ENCODE results near the gene C6orf52. TPM values are rescaled to one million over a fixed set of nuclear protein-coding genes. Genes with fewer than 3 reads are reported as not detected.
"Not testable (repeated sequence)": the region's sequence is repeated elsewhere in the genome, so short reads cannot be mapped to it uniquely, and the experiment has no call there.

Gene C6orf52
- total RNA-seq, 2 donors from 2014 or later: 2.4 to 4.0 TPM

- ATAC-seq (no peak), DNase-seq (ENCODE audit: low spot score) (no peak)
- Mint-ChIP-seq H3K36me3 (no peaks in the 10 kb centered on the region), H3K9me3 (no peaks in the 10 kb centered on the region), H3K4me3 (no peak overlapping the region), H3K27ac (no peak overlapping the region), H3K4me1 (ENCODE audit: low read depth in 2 of 2) (peaks cover 44 to 47% of the 10 kb centered on the region in 2 donors), H3K27me3 (no peaks in the 10 kb centered on the region)
Measured at GRCh38 chr6:10686901-10687300, 7.5 kb downstream of the C6orf52 start.

GRCh38 chr6:10685092-10685915 lies 9.1 kb downstream of the C6orf52 start:
- peaks cover 4% of the 10 kb centered on the region for H3K36me3 Mint-ChIP-seq
- no peaks in the 10 kb centered on the region for H3K9me3 Mint-ChIP-seq
- no peak for DNase-seq (ENCODE audit: low spot score)
- no peaks in the 10 kb centered on the region for H3K27me3 Mint-ChIP-seq
- ATAC-seq: peak in 1 of 2 donors; percentile 66
- peak overlapping the region; percentile 80 to 97 for H3K27ac Mint-ChIP-seq
- H3K4me1 Mint-ChIP-seq (ENCODE audit: low read depth in 2 of 2): peaks cover 42 to 51% of the 10 kb centered on the region in 2 donors
- peak overlapping the region; percentile 76 for H3K4me3 Mint-ChIP-seq

GRCh38 chr6:10684618-10685017 lies 9.8 kb downstream of the C6orf52 start:
- Mint-ChIP-seq H3K36me3 (peaks cover 4% of the 10 kb centered on the region), H3K4me3 (peak overlapping the region; percentile 76), H3K4me1 (ENCODE audit: low read depth in 2 of 2) (peaks cover 44 to 53% of the 10 kb centered on the region in 2 donors), H3K9me3 (no peaks in the 10 kb centered on the region), H3K27me3 (no peaks in the 10 kb centered on the region), H3K27ac (peak overlapping the region; percentile 80 to 97)
- ATAC-seq: peak in 1 of 2 donors; percentile 12
- no peak for DNase-seq (ENCODE audit: low spot score)

GRCh38 chr6:10682355-10682988 lies 11.9 kb downstream of the C6orf52 start:
- Mint-ChIP-seq H3K36me3 (peaks cover 4% of the 10 kb centered on the region), H3K27me3 (no peaks in the 10 kb centered on the region), H3K4me3 (peak overlapping the region; percentile 36), H3K4me1 (ENCODE audit: low read depth in 2 of 2) (peaks cover 43 to 56% of the 10 kb centered on the region in 2 donors), H3K27ac (peak overlapping the region; percentile 80 to 97), H3K9me3 (no peaks in the 10 kb centered on the region)
- DNase-seq (ENCODE audit: low spot score) (no peak), ATAC-seq (no peak)

GRCh38 chr6:10681795-10682194 lies 12.6 kb downstream of the C6orf52 start:
- H3K36me3 Mint-ChIP-seq: peaks cover 4% of the 10 kb centered on the region
- H3K4me3 Mint-ChIP-seq: no peak overlapping the region
- peaks cover 3 to 4% of the 10 kb centered on the region in 2 donors for H3K27me3 Mint-ChIP-seq
- H3K4me1 Mint-ChIP-seq (ENCODE audit: low read depth in 2 of 2): peaks cover 44 to 56% of the 10 kb centered on the region in 2 donors
- ATAC-seq: no peak
- no peak for DNase-seq (ENCODE audit: low spot score)
- peaks cover 2% of the 10 kb centered on the region for H3K9me3 Mint-ChIP-seq
- H3K27ac Mint-ChIP-seq: peak overlapping the region; percentile 80 to 97

GRCh38 chr6:10678456-10678855 lies 16.0 kb downstream of the C6orf52 start:
- Mint-ChIP-seq H3K27ac (no peak overlapping the region), H3K27me3 (peaks cover 9 to 16% of the 10 kb centered on the region in 2 donors)

GRCh38 chr6:10676403-10676802 lies 18.0 kb downstream of the C6orf52 start:
- no peak for ATAC-seq
- Mint-ChIP-seq H3K4me3 (no peak overlapping the region), H3K4me1 (ENCODE audit: low read depth in 2 of 2) (peaks cover 7 to 14% of the 10 kb centered on the region in 2 donors), H3K27ac (no peak overlapping the region), H3K9me3 (peaks cover 6% of the 10 kb centered on the region), H3K36me3 (peaks cover 8% of the 10 kb centered on the region), H3K27me3 (peaks cover 9 to 16% of the 10 kb centered on the region in 2 donors)
- no peak for DNase-seq (ENCODE audit: low spot score)

More at GRCh38 chr6:10678456-10678855, 16.0 kb downstream of the C6orf52 start:
- Mint-ChIP-seq H3K36me3 (peaks cover 10% of the 10 kb centered on the region), H3K4me1 (ENCODE audit: low read depth in 2 of 2) (peaks cover 21 to 28% of the 10 kb centered on the region in 2 donors), H3K4me3 (no peak overlapping the region), H3K9me3 (peaks cover 6% of the 10 kb centered on the region)
- DNase-seq (ENCODE audit: low spot score) (no peak), ATAC-seq (no peak)

GRCh38 chr6:10668126-10668917 lies 26.1 kb downstream of the C6orf52 start:
- peaks cover 24 to 27% of the 10 kb centered on the region in 2 donors for H3K4me1 Mint-ChIP-seq (ENCODE audit: low read depth in 2 of 2)
- ATAC-seq: no peak
- peaks cover 8% of the 10 kb centered on the region for H3K9me3 Mint-ChIP-seq
- H3K27ac Mint-ChIP-seq: peak overlapping the region; percentile 73 to 93
- no peak for DNase-seq (ENCODE audit: low spot score)
- peaks cover 6 to 20% of the 10 kb centered on the region in 2 donors for H3K27me3 Mint-ChIP-seq
- H3K36me3 Mint-ChIP-seq: peaks cover 24% of the 10 kb centered on the region
- H3K4me3 Mint-ChIP-seq: peak overlapping the region; percentile 38

GRCh38 chr6:10665595-10665994 lies 28.8 kb downstream of the C6orf52 start:
- Mint-ChIP-seq H3K4me1 (ENCODE audit: low read depth in 2 of 2) (peaks cover 28 to 35% of the 10 kb centered on the region in 2 donors), H3K36me3 (peaks cover 27% of the 10 kb centered on the region), H3K27ac (peak overlapping the region; percentile 73 to 93), H3K27me3 (peaks cover 6 to 20% of the 10 kb centered on the region in 2 donors)
- ATAC-seq; H3K9me3 Mint-ChIP-seq; DNase-seq (ENCODE audit: low spot score); H3K4me3 Mint-ChIP-seq: not testable (repeated sequence)

GRCh38 chr6:10662742-10663141 lies 31.7 kb downstream of the C6orf52 start:
- H3K4me1 Mint-ChIP-seq (ENCODE audit: low read depth in 2 of 2): peaks cover 31 to 45% of the 10 kb centered on the region in 2 donors
- peaks cover 6 to 12% of the 10 kb centered on the region in 2 donors for H3K27me3 Mint-ChIP-seq
- DNase-seq (ENCODE audit: low spot score): no peak
- no peak overlapping the region for H3K4me3 Mint-ChIP-seq
- peaks cover 26% of the 10 kb centered on the region for H3K36me3 Mint-ChIP-seq
- peaks cover 8% of the 10 kb centered on the region for H3K9me3 Mint-ChIP-seq
- H3K27ac Mint-ChIP-seq: no peak overlapping the region
- ATAC-seq: no peak

- no peak overlapping the region for H3K4me3 Mint-ChIP-seq
- peaks cover 26 to 42% of the 10 kb centered on the region in 2 donors for H3K4me1 Mint-ChIP-seq (ENCODE audit: low read depth in 2 of 2)
- H3K27me3 Mint-ChIP-seq: peaks cover 6 to 8% of the 10 kb centered on the region in 2 donors
- ATAC-seq (no peak), DNase-seq (ENCODE audit: low spot score) (no peak)
- peak overlapping the region in 1 of 2 donors; percentile 75 for H3K27ac Mint-ChIP-seq
- peaks cover 26% of the 10 kb centered on the region for H3K36me3 Mint-ChIP-seq
- H3K9me3 Mint-ChIP-seq: peaks cover 8% of the 10 kb centered on the region
Measured at GRCh38 chr6:10662207-10662606, 32.2 kb downstream of the C6orf52 start.

GRCh38 chr6:10660431-10661191 lies 33.8 kb downstream of the C6orf52 start:
- peaks cover 20% of the 10 kb centered on the region for H3K36me3 Mint-ChIP-seq
- not testable (repeated sequence) for H3K9me3 Mint-ChIP-seq; DNase-seq (ENCODE audit: low spot score); H3K27me3 Mint-ChIP-seq
- peaks cover 26 to 41% of the 10 kb centered on the region in 2 donors for H3K4me1 Mint-ChIP-seq (ENCODE audit: low read depth in 2 of 2)
- peak; percentile 63 to 81 for ATAC-seq
- peak overlapping the region; percentile 73 for H3K4me3 Mint-ChIP-seq
- H3K27ac Mint-ChIP-seq: peak overlapping the region; percentile 68 to 75

Data from natural killer cell treated with Interleukin-12 subunit alpha and Interleukin-12 subunit beta and Interleukin-15 and Interleukin-18, amount 100 ng/mL, for 72 hours (primary cell).